IMR-90 (cell line): Measurements from ENCODE around the gene NR0B2. TPM values are rescaled to one million over a fixed set of nuclear protein-coding genes. Genes with fewer than 3 reads are reported as not detected.

Source experiments
- ATAC-seq: fragments of 200-7000 bp; cut with Tn5 transposase; 2 replicates; pipeline ENCODE4 v1.9.1; 2020; ENCODE audit warnings: low read depth, mild to moderate bottlenecking, moderate library complexity
- BruUV-seq: library from RNA; stranded (reverse); fragments of 400-500 nt; replicated peaks from 2 replicates; lab custom pipeline; 2021; lab: Mats Ljungman, UMichigan
- CTCF ChIA-PET: fragments of 300-600 bp; formaldehyde crosslinking; extraction: SDS; loops from one replicate; lab custom pipeline; 2021; ENCODE audit warnings: antibody characterized with exemption; lab: Yijun Ruan, JAX
- POLR2A ChIA-PET: fragments of 300-600 bp; sonication (Branson Sonifier 250); formaldehyde crosslinking; loops from one replicate; lab custom pipeline; 2022; ENCODE audit warnings: antibody characterized with exemption; ENCODE audit not compliant: unreplicated experiment; lab: Charles Lee
- DNase-seq: peaks from one replicate; pipeline ENCODE4 v3.0.0; 2013
- H2AFZ ChIP-seq: replicated peaks from 2 replicates; pipeline ENCODE3; 2013; ENCODE audit warnings: low read length, mild to moderate bottlenecking; ENCODE audit not compliant: poor library complexity
- H2AK5ac ChIP-seq: 2 replicates; pipeline ENCODE4 v1.6.1; 2013; ENCODE audit warnings: low read depth, low read length, inconsistent platforms
- H2AK9ac ChIP-seq: replicated peaks from 2 replicates; pipeline ENCODE3; 2013; ENCODE audit warnings: mild to moderate bottlenecking, low read depth, low read length, moderate library complexity; ENCODE audit not compliant: poor library complexity
- H2BK120ac ChIP-seq: 2 replicates; pipeline ENCODE4 v1.6.1; 2013; ENCODE audit warnings: low read depth, low read length, inconsistent platforms
- H2BK15ac ChIP-seq: 3 replicates; pipeline ENCODE4 v1.6.1; 2013; ENCODE audit warnings: low read depth, low read length, inconsistent platforms
- H2BK20ac ChIP-seq: 2 replicates; pipeline ENCODE4 v1.6.1; 2013; ENCODE audit warnings: low read depth, mild to moderate bottlenecking, inconsistent platforms, low read length, moderate library complexity
- H2BK5ac ChIP-seq: 2 replicates; pipeline ENCODE4 v1.6.1; 2013; ENCODE audit warnings: mild to moderate bottlenecking, low read depth, low read length, inconsistent platforms; ENCODE audit not compliant: poor library complexity, severe bottlenecking
- H3K14ac ChIP-seq: replicated peaks from 2 replicates; pipeline ENCODE4 v1.6.1; 2013; ENCODE audit warnings: low read depth, low read length, inconsistent platforms
- H3K18ac ChIP-seq: 2 replicates; pipeline ENCODE4 v1.6.1; 2013; ENCODE audit warnings: low read depth, low read length, control low read depth
- H3K23ac ChIP-seq: 2 replicates; pipeline ENCODE4 v1.6.1; 2013; ENCODE audit warnings: low read depth, low read length, inconsistent platforms
- H3K27ac ChIP-seq: 2 replicates; pipeline ENCODE4 v1.5.1; 2013; ENCODE audit warnings: mild to moderate bottlenecking, control low read depth, low read length; ENCODE audit not compliant: insufficient read depth
- H3K27me3 ChIP-seq: 2 replicates; pipeline ENCODE4 v1.6.1; 2013; ENCODE audit warnings: low read length; ENCODE audit not compliant: control insufficient read depth, insufficient read depth
- H3K36me3 ChIP-seq: 2 replicates; pipeline ENCODE4 v1.6.1; 2013; ENCODE audit warnings: low read length, mixed read lengths; ENCODE audit not compliant: control insufficient read depth, insufficient read depth
- H3K4ac ChIP-seq: 2 replicates; pipeline ENCODE4 v1.6.1; 2013; ENCODE audit warnings: low read depth, low read length, inconsistent platforms
- H3K4me1 ChIP-seq: 2 replicates; pipeline ENCODE4 v1.6.1; 2013; ENCODE audit warnings: low read length, mixed read lengths; ENCODE audit not compliant: control insufficient read depth, insufficient read depth
- H3K4me2 ChIP-seq: 2 replicates; pipeline ENCODE4 v1.6.1; 2013; ENCODE audit warnings: low read depth, mild to moderate bottlenecking, control low read depth, low read length, moderate library complexity
- H3K4me3 ChIP-seq: 2 replicates; pipeline ENCODE4 v1.5.1; 2013; ENCODE audit warnings: low read depth, mild to moderate bottlenecking, control low read depth, low read length, moderate library complexity; ENCODE audit not compliant: insufficient read depth
- H3K56ac ChIP-seq: 2 replicates; pipeline ENCODE4 v1.6.1; 2013; ENCODE audit warnings: low read length, inconsistent platforms; ENCODE audit not compliant: insufficient read depth; ENCODE audit errors: extremely low read depth
- H3K79me1 ChIP-seq, 2 experiments: 2 replicates each; pipeline ENCODE4 v1.6.1; 2013; ENCODE audit warnings: low read length in 2 of 2, inconsistent platforms in 1 of 2, low read depth in 1 of 2
- H3K9ac ChIP-seq: 2 replicates; pipeline ENCODE4 v1.6.1; 2013; ENCODE audit warnings: low read depth, low read length, control low read depth
- H3K9me1 ChIP-seq: 2 replicates; pipeline ENCODE4 v1.6.1; 2013; ENCODE audit warnings: low read length, inconsistent platforms; ENCODE audit not compliant: insufficient read depth
- H3K9me3 ChIP-seq: 2 replicates; pipeline ENCODE4 v1.6.1; 2013; ENCODE audit warnings: low read length; ENCODE audit not compliant: control insufficient read depth, insufficient read depth
- H4K20me1 ChIP-seq: 2 replicates; pipeline ENCODE4 v1.6.1; 2013; ENCODE audit warnings: low read length, inconsistent platforms; ENCODE audit not compliant: insufficient read depth
- H4K5ac ChIP-seq: 2 replicates; pipeline ENCODE4 v1.6.1; 2013; ENCODE audit warnings: mild to moderate bottlenecking, low read depth, low read length, control low read depth
- H4K8ac ChIP-seq, 2 experiments: 2 replicates each; pipeline ENCODE4 v1.6.1; 2013; ENCODE audit warnings: low read depth in 2 of 2, low read length in 2 of 2, control low read depth in 1 of 2, inconsistent platforms in 1 of 2
- H4K91ac ChIP-seq: 2 replicates; pipeline ENCODE4 v1.6.1; 2013; ENCODE audit warnings: low read depth, low read length, inconsistent platforms; ENCODE audit not compliant: insufficient read depth
- BHLHE40 ChIP-seq: fragments of 150-350 bp; IDR thresholded peaks from 2 replicates; pipeline ENCODE4 v1.6.1; 2016; ENCODE audit warnings: mild to moderate bottlenecking, low read depth, low read length
- CEBPB ChIP-seq: IDR thresholded peaks from 2 replicates; pipeline ENCODE4 v1.6.1; 2012; ENCODE audit warnings: low read depth, low read length, improper control_type of control experiment
- CHD1 ChIP-seq: IDR thresholded peaks from 2 replicates; pipeline ENCODE4 v1.6.1; 2012; ENCODE audit warnings: low read depth, low read length, improper control_type of control experiment
- CTCF ChIP-seq: conservative IDR thresholded peaks from 2 replicates; pipeline ENCODE4 v1.5.1; 2012; ENCODE audit warnings: mild to moderate bottlenecking, low read depth, low read length, improper control_type of control experiment
- ELK1 ChIP-seq: fragments of 150-350 bp; IDR thresholded peaks from 2 replicates; pipeline ENCODE4 v1.6.1; 2016; ENCODE audit warnings: low read depth, mild to moderate bottlenecking, low read length, moderate library complexity, borderline replicate concordance
- FOS ChIP-seq: fragments of 150-350 bp; IDR thresholded peaks from 2 replicates; pipeline ENCODE4 v1.6.1; 2016; ENCODE audit warnings: low read depth, low read length
- MAFK ChIP-seq: IDR thresholded peaks from 2 replicates; pipeline ENCODE4 v1.6.1; 2012; ENCODE audit warnings: low read depth, low read length, improper control_type of control experiment
- MAZ ChIP-seq: IDR thresholded peaks from 2 replicates; pipeline ENCODE4 v1.6.1; 2012; ENCODE audit warnings: low read depth, mild to moderate bottlenecking, low read length, improper control_type of control experiment, moderate library complexity, borderline replicate concordance
- MXI1 ChIP-seq: IDR thresholded peaks from 2 replicates; pipeline ENCODE4 v1.6.1; 2012; ENCODE audit warnings: low read depth, mild to moderate bottlenecking, low read length, moderate library complexity, borderline replicate concordance
- NFE2L2 ChIP-seq: fragments of 150-350 bp; IDR thresholded peaks from 2 replicates; pipeline ENCODE4 v1.6.1; 2016; ENCODE audit warnings: low read depth, mild to moderate bottlenecking, low read length
- POLR2A ChIP-seq: IDR thresholded peaks from 2 replicates; pipeline ENCODE4 v1.6.1; 2012; ENCODE audit warnings: mild to moderate bottlenecking, low read depth, low read length
- RAD21 ChIP-seq: IDR thresholded peaks from 2 replicates; pipeline ENCODE4 v1.6.1; 2012; ENCODE audit warnings: low read length, improper control_type of control experiment
- RCOR1 ChIP-seq: IDR thresholded peaks from 2 replicates; pipeline ENCODE4 v1.6.1; 2012; ENCODE audit warnings: mild to moderate bottlenecking, low read length, improper control_type of control experiment; ENCODE audit not compliant: insufficient replicate concordance
- RFX5 ChIP-seq: IDR thresholded peaks from 2 replicates; pipeline ENCODE4 v1.8.0; 2012; ENCODE audit warnings: low read depth, mild to moderate bottlenecking, low read length, moderate library complexity
- SMC3 ChIP-seq: fragments of 150-350 bp; IDR thresholded peaks from 2 replicates; pipeline ENCODE4 v1.6.1; 2016; ENCODE audit warnings: low read depth, mild to moderate bottlenecking, antibody characterized with exemption, low read length, moderate library complexity
- WGBS, 2 experiments: methylation state at CpG; one replicate each; pipeline versions ENCODE4 v1.1.5 to v1.1.7; 2013; ENCODE audit warnings: missing lambda C conversion rate in 2 of 2; ENCODE audit not compliant: insufficient read length in 1 of 2; ENCODE audit errors: extremely low coverage in 2 of 2; 5-methylcytosine and 5-hydroxymethylcytosine counted together
- dilution Hi-C: fragments of 300-500 bp; cut with HindIII; formaldehyde crosslinking; loops from one replicate; pipeline ENCODE4 v1.14.3; 2018; ENCODE audit warnings: low sequenced_read_pairs; ENCODE audit not compliant: unreplicated experiment
- in situ Hi-C: fragments of 300-500 bp; cut with MboI; formaldehyde crosslinking; loops from 3 replicates; pipeline ENCODE4 v1.14.3; 2019; ENCODE audit warnings: low sequenced_read_pairs, inconsistent platforms, mixed read lengths
- intact Hi-C: fragments of 100-400 bp; cut with micrococcal nuclease; formaldehyde crosslinking; loops from 2 replicates; pipeline ENCODE4 v1.10.0; 2022
- polyA plus RNA-seq, 3 experiments: library from polyadenylated mRNA; depleted of rRNA; stranded (reverse); fragments of >200 nt; gene quantifications; 2 replicates each; pipeline ENCODE4 v1.2.3, GENCODE V29; 2012; ENCODE audit warnings: low replicate concordance in 1 of 3
- total RNA-seq: library from RNA; depleted of rRNA; stranded (reverse); fragments of >200 nt; gene quantifications from 2 replicates; pipeline ENCODE4 v1.2.3, GENCODE V29; 2012
- TF ChIP-seq, protein P1 (sequence below): fragments of 150-350 bp; IDR thresholded peaks from 2 replicates; pipeline ENCODE4 v1.6.1; 2017; ENCODE audit warnings: mild to moderate bottlenecking, antibody characterized with exemption, low read length, low read depth

The NR0B2 gene
- total and polyA plus RNA-seq, 2 of the 4 experiments (the other 2 are of a cell fraction), result not detected

GRCh38 chr1:26942656-26943055, 28.9 kb upstream of the NR0B2 start:
- H3K18ac ChIP-seq, result no peak overlapping the region
- ATAC-seq (no peak), DNase-seq (no peak)
- H3K36me3 ChIP-seq, result peaks cover 51% of the 10 kb centered on the region
- H3K27me3 ChIP-seq, result no peaks in the 10 kb centered on the region
- H2BK5ac ChIP-seq, result no peak overlapping the region
- no peak overlapping the region for H3K4ac ChIP-seq
- H4K91ac ChIP-seq, result no peak overlapping the region
- no peak overlapping the region for H3K56ac ChIP-seq
- H2BK20ac ChIP-seq, result no peak overlapping the region
- peaks cover 7% of the 10 kb centered on the region; the same call in 1 of the 2 replicates for H3K4me1 ChIP-seq
- no peak overlapping the region for H4K5ac ChIP-seq
- H4K8ac ChIP-seq, result no peak overlapping the region
- H3K27ac ChIP-seq, result no peak overlapping the region
- peaks cover 23% of the 10 kb centered on the region for H3K9me1 ChIP-seq
- no peak overlapping the region for H3K9ac ChIP-seq
- no peak overlapping the region for H2AFZ ChIP-seq
- no peak overlapping the region for H3K4me3 ChIP-seq
- H2AK5ac ChIP-seq, result no peak overlapping the region
- dilution Hi-C loops, result no loop called here
- no peaks in the 10 kb centered on the region for H3K9me3 ChIP-seq
- no TSS peak for BruUV-seq
- no peak overlapping the region for H3K14ac ChIP-seq
- WGBS, 2 experiments, result 94% methylated on average over 9 of the region's 12 CpGs; no CpG with 5 or more reads in 1 of the 2 experiments
- in situ Hi-C loops, result no loop called here
- H3K79me1 ChIP-seq, result peaks cover 14 to 37% of the 10 kb centered on the region in 2 experiments
- H4K20me1 ChIP-seq, result no peaks in the 10 kb centered on the region
- H2BK120ac ChIP-seq, result no peak overlapping the region
- no peak overlapping the region for H2BK15ac ChIP-seq
- H3K4me2 ChIP-seq, result no peak overlapping the region
- intact Hi-C loops, result no loop called here
- TF ChIP-seq MXI1 (no peak), POLR2A (no peak), MAFK (no peak), SMC3 (no peak), RFX5 (no peak), NFE2L2 (no peak), CHD1 (no peak), MAZ (no peak), FOS (no peak), CTCF (no peak), ELK1 (no peak), RAD21 (no peak), BHLHE40 (no peak), RCOR1 (no peak), CEBPB (no peak)
- TF ChIP-seq, protein P1, sequence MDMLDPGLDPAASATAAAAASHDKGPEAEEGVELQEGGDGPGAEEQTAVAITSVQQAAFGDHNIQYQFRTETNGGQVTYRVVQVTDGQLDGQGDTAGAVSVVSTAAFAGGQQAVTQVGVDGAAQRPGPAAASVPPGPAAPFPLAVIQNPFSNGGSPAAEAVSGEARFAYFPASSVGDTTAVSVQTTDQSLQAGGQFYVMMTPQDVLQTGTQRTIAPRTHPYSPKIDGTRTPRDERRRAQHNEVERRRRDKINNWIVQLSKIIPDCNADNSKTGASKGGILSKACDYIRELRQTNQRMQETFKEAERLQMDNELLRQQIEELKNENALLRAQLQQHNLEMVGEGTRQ, result no peak
- CTCF ChIA-PET, result no interaction called here
- POLR2A ChIA-PET, result no interaction called here
- H2AK9ac ChIP-seq, result no peak overlapping the region
- no peak overlapping the region for H3K23ac ChIP-seq
